ENCODE data around the gene MAML2.

MAML2 gene

GRCh38 chr11:96299155-96299888 lies 43.7 kb downstream of the MAML2 start:
- ATAC-seq (ENCODE audit: insufficient read depth, low read depth) = no peak
- no peak overlapping the region for H3K4me2 ChIP-seq (ENCODE audit: insufficient read depth, low read length)
- H3K27ac ChIP-seq (ENCODE audit: low read length) = no peak overlapping the region
- H3K79me2 ChIP-seq (ENCODE audit: insufficient read depth, low read length) = no peaks in the 10 kb centered on the region; the same call in 1 of the 2 replicates
- H3K9me3 ChIP-seq (ENCODE audit: insufficient read depth, low read length, severe bottlenecking) = no peaks in the 10 kb centered on the region
- H3K9ac ChIP-seq (ENCODE audit: low read depth, low read length) = no peak overlapping the region
- no peak overlapping the region for H2AFZ ChIP-seq (ENCODE audit: low read depth, low read length)
- DNase-seq = no peak
- no peaks in the 10 kb centered on the region for H3K27me3 ChIP-seq (ENCODE audit: insufficient read depth, low read length, poor library complexity)
- H3K4me3 ChIP-seq (ENCODE audit: low read depth in 1 of 2, low read length in 2 of 2) = no peak overlapping the region
- no peaks in the 10 kb centered on the region for H4K20me1 ChIP-seq (ENCODE audit: insufficient read depth, low read length)
- H3K4me1 ChIP-seq (ENCODE audit: insufficient read depth, low read length) = no peaks in the 10 kb centered on the region; the same call in 1 of the 2 replicates
- TF ChIP-seq EZH2 (IDR thresholded peaks at IDR 0.05; ENCODE audit: borderline replicate concordance, low read depth, low read length, severe bottlenecking) (no peak), CTCF (IDR thresholded peaks at IDR 0.05; ENCODE audit: borderline replicate concordance, extremely low read depth, low read length, poor library complexity, severe bottlenecking) (no peak)
- H3K36me3 ChIP-seq (ENCODE audit: insufficient read depth, low read length) = no peaks in the 10 kb centered on the region

- H2AFZ ChIP-seq (ENCODE audit: low read depth, low read length) = no peak overlapping the region
- H3K4me1 ChIP-seq (ENCODE audit: insufficient read depth, low read length) = no peaks in the 10 kb centered on the region; the same call in none of the 2 replicates
- H4K20me1 ChIP-seq (ENCODE audit: insufficient read depth, low read length) = no peaks in the 10 kb centered on the region
- no peaks in the 10 kb centered on the region for H3K27me3 ChIP-seq (ENCODE audit: insufficient read depth, low read length, poor library complexity)
- H3K4me3 ChIP-seq (ENCODE audit: low read depth in 1 of 2, low read length in 2 of 2) = no peak overlapping the region
- no peak overlapping the region for H3K9ac ChIP-seq (ENCODE audit: low read depth, low read length)
- H3K36me3 ChIP-seq (ENCODE audit: insufficient read depth, low read length) = no peaks in the 10 kb centered on the region
- H3K9me3 ChIP-seq (ENCODE audit: insufficient read depth, low read length, severe bottlenecking) = no peaks in the 10 kb centered on the region
- H3K4me2 ChIP-seq (ENCODE audit: insufficient read depth, low read length) = no peak overlapping the region
- no peaks in the 10 kb centered on the region for H3K79me2 ChIP-seq (ENCODE audit: insufficient read depth, low read length)
- TF ChIP-seq CTCF (IDR thresholded peaks at IDR 0.05; ENCODE audit: borderline replicate concordance, extremely low read depth, low read length, poor library complexity, severe bottlenecking) (no peak), EZH2 (IDR thresholded peaks at IDR 0.05; ENCODE audit: borderline replicate concordance, low read depth, low read length, severe bottlenecking) (no peak)
- DNase-seq = no peak
- no peak for ATAC-seq (ENCODE audit: insufficient read depth, low read depth)
- H3K27ac ChIP-seq (ENCODE audit: low read length) = no peak overlapping the region
These were observed 47.6 kb downstream of the MAML2 start for GRCh38 chr11:96295369-96295768.

- TF ChIP-seq CTCF (IDR thresholded peaks at IDR 0.05; ENCODE audit: borderline replicate concordance, extremely low read depth, low read length, poor library complexity, severe bottlenecking) (no peak), EZH2 (IDR thresholded peaks at IDR 0.05; ENCODE audit: borderline replicate concordance, low read depth, low read length, severe bottlenecking) (no peak)
- ATAC-seq (ENCODE audit: insufficient read depth, low read depth) (no peak), DNase-seq (no peak)
- Histone ChIP-seq H3K9me3 (ENCODE audit: insufficient read depth, low read length, severe bottlenecking) (no peaks in the 10 kb centered on the region), H4K20me1 (ENCODE audit: insufficient read depth, low read length) (no peaks in the 10 kb centered on the region), H3K79me2 (ENCODE audit: insufficient read depth, low read length) (no peaks in the 10 kb centered on the region), H3K27ac (ENCODE audit: low read length) (no peak overlapping the region), H3K27me3 (ENCODE audit: insufficient read depth, low read length, poor library complexity) (no peaks in the 10 kb centered on the region), H3K4me2 (ENCODE audit: insufficient read depth, low read length) (no peak overlapping the region), H3K36me3 (ENCODE audit: insufficient read depth, low read length) (no peaks in the 10 kb centered on the region), H3K4me1 (ENCODE audit: insufficient read depth, low read length) (no peaks in the 10 kb centered on the region; the same call in none of the 2 replicates), H3K4me3 (ENCODE audit: low read depth in 1 of 2, low read length in 2 of 2) (no peak overlapping the region), H2AFZ (ENCODE audit: low read depth, low read length) (no peak overlapping the region), H3K9ac (ENCODE audit: low read depth, low read length) (no peak overlapping the region)
These were observed 48.7 kb downstream of the MAML2 start for GRCh38 chr11:96294289-96294688.

Data from DND-41 (cell line).